Kidney tubule cell (primary cell): ENCODE measurements around the gene HNRNPF.
A peak's percentile ranks its signal among the peaks of the same experiment; 100 is the strongest.
"Not testable (repeated sequence)": the region's sequence is repeated elsewhere in the genome, so short reads cannot be mapped to it uniquely, and the experiment has no call there.

Source experiments
- DNase-seq: peaks from one replicate; pipeline ENCODE4 v3.0.0-alpha.2; 2018; ENCODE audit warnings: low spot score

Gene HNRNPF

GRCh38 chr10:43396061-43396927, 12.7 kb downstream of the HNRNPF start:
- DNase-seq: peak; percentile 82

- peak; percentile 51 for DNase-seq
Observed at GRCh38 chr10:43395571-43396060, 13.4 kb downstream of the HNRNPF start.

GRCh38 chr10:43394868-43395267, 14.1 kb downstream of the HNRNPF start:
- DNase-seq: no peak

GRCh38 chr10:43393606-43394360, 15.2 kb downstream of the HNRNPF start:
- DNase-seq: no peak

GRCh38 chr10:43393186-43393585, 15.8 kb downstream of the HNRNPF start:
- DNase-seq: not testable (repeated sequence)

GRCh38 chr10:43392748-43393147, 16.2 kb downstream of the HNRNPF start:
- no peak for DNase-seq

GRCh38 chr10:43391496-43391895, 17.5 kb downstream of the HNRNPF start:
- DNase-seq: no peak

- peak; percentile 48 for DNase-seq
Observed at GRCh38 chr10:43390759-43391158, 18.2 kb downstream of the HNRNPF start.

- DNase-seq: no peak
Observed at GRCh38 chr10:43390333-43390732, 18.7 kb downstream of the HNRNPF start.

- no peak for DNase-seq
Observed at GRCh38 chr10:43389867-43390266, 19.1 kb downstream of the HNRNPF start.

GRCh38 chr10:43387678-43388032, 21.3 kb downstream of the HNRNPF start:
- DNase-seq: no peak

- no peak for DNase-seq
Observed at GRCh38 chr10:43386981-43387677, 21.9 kb downstream of the HNRNPF start.

GRCh38 chr10:43386549-43386948, 22.4 kb downstream of the HNRNPF start:
- no peak for DNase-seq

- DNase-seq: no peak
Observed at GRCh38 chr10:43385412-43386004, 23.5 kb downstream of the HNRNPF start.

GRCh38 chr10:43384252-43385221, 24.4 kb downstream of the HNRNPF start:
- no peak for DNase-seq

GRCh38 chr10:43383204-43383971, 25.6 kb downstream of the HNRNPF start:
- DNase-seq: peak; percentile 49

- no peak for DNase-seq
Observed at GRCh38 chr10:43380610-43381222, 28.3 kb downstream of the HNRNPF start.

- peak; percentile 33 for DNase-seq
Observed at GRCh38 chr10:43377424-43377883, 31.5 kb downstream of the HNRNPF start.

- DNase-seq: no peak
Observed at GRCh38 chr10:43376828-43377423, 32.1 kb downstream of the HNRNPF start.
